Islet precursor cell (in vitro differentiated cells): ENCODE results near the gene CIRBP.
"Not testable (repeated sequence)": the region's sequence is repeated elsewhere in the genome, so short reads cannot be mapped to it uniquely, and the experiment has no call there.

Experiments
- DNase-seq: peaks from one replicate; pipeline ENCODE4 v3.0.0-alpha.2; 2018

The CIRBP gene

DNA sequence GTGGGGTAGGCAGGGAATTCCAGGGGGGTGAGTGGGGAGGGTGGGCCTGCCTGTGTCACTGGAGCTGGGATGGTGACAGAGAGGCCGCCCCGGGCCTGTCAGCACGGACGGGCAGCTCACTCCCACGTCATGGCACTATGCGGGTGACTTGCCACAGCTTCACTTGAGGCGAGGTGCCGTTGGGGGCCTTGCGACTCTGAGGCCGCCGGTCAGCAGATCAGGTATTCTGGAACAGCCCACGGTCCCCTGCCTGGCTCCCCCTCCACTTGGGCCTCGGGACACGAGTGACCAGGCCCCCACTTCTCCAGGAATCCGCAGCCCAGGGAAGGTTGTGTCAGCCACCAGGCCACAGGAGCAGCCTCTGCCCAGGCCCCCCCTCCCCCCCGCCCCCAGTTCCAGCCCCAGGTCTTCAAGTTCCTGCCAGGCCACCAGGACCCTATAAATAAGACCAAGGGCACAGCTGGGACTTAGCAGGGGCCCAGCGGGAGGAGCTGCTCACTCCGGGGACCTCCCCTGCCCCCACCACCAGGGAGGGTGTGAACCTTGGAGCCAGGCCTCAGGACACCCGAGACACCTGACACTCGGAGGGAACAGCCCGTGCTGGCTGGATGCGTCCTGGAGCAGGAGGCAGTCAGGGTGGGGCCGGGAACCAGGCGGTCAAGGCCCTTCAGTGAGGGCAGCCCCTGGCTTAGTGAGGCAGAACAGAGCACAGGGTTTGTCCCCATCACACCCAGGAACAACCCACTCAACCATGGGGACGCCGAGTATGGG, 23.5 kb upstream of the CIRBP start:
- DNase-seq: no peak

- not testable (repeated sequence) for DNase-seq
These were observed 22.7 kb upstream of the CIRBP start for GRCh38 chr19:1246265-1247087.

DNA sequence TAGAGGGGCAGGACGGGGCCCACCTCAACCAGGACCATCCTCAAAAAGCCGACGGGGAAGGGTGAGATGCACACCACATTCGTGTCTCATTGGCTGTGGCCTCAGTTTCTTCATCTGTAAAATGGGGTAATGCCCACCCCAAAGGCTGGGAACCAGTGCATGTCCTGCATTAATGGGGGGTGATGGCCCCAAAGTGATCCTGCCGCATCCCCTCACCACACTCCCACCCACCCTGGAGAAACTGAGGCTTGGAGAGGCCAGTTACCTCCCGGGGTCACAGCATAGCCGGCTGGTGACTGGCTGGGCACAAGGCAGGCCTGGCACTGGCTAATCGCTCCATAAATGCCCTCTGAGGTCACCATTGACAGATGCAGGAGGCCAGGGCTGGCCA, 21.4 kb upstream of the CIRBP start:
- no peak for DNase-seq

DNA sequence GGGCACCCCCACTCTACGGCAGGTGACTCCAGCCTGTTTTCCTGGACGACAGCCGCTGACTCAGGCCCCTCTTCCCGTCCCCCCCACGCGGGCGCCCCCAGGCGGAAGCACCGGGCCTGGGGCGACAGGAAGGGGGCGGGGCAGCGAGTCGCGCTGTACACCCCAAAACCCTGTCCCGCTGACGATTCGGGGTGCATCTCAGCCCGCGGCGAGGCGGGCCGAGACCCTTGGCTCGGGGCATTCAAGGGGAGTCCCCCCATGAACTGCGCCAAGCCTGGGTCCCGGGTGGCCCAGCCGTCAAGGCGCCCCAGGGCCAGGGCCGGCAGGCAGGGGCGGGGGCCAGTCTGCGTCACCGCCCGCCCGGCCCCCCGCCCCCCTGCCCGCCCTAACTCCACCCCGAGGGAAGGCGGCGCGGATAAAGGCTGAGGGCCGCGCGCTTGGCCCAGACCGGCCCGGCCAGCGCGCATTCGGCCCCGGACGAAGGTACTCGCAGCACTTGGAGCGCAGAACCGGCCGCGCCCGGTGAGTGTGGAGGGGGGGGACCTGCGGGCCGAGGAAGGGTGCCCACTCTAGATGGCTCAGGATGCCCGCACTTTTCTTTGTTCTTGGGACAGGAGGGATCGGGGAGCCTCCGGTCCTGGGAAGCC, 20.9 kb upstream of the CIRBP start, which contains the start of gene MIDN:
TSS of gene MIDN (plus strand) at position 445 of the 647 bp plus-strand sequence. CDS start 1,714 bp downstream, outside the sequence.
- DNase-seq: peak; percentile 89

DNA sequence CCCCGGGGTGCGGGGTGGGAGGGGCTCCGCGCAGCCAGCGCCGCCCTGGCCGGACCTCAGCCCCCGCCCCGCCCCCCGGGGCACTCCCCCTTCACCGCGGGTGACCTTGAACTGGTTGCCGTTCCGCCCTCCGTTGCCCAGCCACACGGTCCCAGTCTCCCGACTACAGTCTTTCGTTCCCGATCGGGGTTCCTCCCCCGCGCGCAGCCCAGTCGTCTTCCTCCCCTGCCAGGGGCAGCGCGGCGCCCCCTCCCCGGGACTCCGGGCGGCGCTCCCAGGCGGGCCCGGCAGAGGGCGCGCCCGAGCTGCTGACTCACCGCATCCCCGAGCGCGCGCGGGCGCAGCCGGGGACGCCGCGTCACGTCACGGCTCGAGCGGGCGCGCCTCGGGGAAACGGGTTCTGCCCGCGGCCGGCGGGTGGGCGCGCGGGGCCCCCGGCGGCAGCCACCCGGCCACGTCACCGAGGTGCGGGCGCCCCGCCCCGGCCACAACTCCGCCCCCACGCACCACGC, 20.3 kb upstream of the CIRBP start:
- peak; percentile 84 for DNase-seq

DNA sequence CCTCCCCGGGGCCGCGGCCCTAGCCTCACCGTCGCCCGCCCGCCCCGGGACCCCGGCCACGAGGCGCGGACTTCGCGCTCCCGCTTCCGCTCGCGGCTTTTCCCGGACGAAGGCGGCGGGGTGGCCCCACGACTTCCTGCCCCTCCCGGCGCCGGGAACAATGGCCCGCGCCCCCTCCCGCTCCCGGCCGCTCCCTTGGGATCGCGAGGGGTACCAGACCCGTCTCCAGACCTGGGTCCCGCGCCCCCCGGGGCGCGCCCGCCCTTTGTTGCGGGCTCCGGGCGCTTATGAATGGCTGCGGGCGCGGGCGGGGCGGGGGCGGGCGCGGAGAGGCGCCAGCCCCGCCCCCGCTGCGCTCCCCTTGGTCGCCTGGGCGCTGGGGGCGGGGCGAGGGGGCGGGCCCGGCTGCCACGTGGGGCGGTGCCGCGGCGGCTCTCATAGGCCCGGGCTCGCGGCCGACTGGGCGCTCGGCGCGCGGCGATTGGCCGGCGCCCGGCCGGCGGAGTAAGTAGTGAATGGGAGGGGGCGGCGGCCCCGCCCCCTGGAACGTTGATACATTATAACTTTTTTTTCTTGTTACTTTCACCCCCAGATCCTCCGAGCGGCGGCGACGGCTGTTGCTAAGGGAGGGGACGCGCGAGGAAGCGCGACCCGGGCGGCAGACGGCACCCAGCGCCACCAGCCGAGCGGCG, 19.7 kb upstream of the CIRBP start:
- peak; percentile 96 for DNase-seq

GRCh38 chr19:1249990-1250436, 19.1 kb upstream of the CIRBP start:
- no peak for DNase-seq

- peak; percentile 89 for DNase-seq
These were observed 18.5 kb upstream of the CIRBP start for GRCh38 chr19:1250437-1251260.

DNA sequence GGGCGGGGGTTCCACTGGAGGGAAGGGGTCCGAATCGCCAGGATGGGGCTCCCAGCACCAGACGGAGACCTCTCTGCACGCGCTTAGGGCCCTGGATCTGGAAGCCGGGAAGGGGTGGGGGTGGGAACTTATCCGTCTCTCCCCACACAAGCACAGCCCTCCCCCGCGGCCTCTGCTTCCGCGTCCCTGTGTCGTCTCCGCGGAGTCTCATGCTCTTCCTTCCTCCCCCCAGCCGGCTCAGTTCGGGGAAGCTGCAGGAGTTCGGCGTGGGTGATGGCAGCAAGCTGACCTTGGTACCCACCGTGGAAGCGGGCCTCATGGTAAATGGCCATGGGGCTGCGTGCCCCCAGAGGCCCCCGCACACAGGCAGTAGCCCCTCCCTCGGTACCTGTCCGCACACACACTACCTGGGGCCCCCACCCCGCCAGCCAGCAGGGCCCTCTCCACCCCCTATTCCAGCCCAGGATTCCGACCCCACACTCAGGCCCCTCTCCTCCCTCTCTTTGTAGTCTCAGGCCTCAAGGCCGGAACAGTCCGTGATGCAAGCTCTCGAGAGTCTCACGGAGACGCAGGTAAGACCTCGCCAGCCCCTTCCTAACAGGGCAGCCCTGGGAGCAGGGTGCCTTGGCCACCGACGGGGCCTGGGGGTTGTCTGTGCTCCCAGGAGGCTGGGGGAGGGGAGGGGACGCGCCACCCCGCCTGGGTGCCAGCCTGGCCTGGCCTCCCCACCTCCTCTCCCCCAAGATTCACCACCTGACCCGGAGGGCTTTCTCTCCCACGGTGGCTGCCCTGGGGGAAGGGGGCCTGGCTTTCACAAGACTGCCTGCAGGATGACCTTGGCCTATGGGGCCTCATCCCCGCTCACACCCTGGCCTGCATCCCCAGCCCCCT, 17.6 kb upstream of the CIRBP start:
- DNase-seq: no peak

DNA sequence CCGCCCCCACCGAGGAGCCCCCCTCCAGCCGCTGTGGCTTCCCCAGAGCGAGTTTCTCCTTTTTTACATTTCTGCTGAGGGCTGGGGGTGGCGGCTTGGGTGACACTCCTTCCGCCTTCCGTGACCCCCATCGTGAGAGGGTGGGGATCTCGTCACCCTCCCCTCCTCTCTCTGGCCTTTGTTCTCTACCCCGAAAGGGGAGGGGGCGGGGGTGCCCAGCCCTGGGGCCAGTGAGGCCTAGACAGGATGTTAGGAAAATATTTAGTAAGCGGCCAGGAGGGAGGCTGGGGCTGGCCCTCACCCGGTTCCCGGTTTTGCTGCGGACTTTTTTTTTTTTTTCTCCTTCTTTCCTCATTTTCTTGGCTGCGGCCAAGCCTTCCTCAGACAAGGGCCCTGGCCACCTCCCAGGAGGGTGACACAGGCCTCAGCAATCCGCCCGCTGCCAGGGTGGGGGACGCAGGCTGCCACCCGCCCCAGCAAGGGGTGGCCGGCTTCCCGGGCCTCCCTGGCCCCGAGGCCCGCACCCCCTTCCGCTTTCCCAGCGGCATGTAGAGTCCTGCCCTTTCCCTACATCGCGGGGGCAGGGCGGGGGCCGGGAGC, 16.8 kb upstream of the CIRBP start:
- no peak for DNase-seq

DNA sequence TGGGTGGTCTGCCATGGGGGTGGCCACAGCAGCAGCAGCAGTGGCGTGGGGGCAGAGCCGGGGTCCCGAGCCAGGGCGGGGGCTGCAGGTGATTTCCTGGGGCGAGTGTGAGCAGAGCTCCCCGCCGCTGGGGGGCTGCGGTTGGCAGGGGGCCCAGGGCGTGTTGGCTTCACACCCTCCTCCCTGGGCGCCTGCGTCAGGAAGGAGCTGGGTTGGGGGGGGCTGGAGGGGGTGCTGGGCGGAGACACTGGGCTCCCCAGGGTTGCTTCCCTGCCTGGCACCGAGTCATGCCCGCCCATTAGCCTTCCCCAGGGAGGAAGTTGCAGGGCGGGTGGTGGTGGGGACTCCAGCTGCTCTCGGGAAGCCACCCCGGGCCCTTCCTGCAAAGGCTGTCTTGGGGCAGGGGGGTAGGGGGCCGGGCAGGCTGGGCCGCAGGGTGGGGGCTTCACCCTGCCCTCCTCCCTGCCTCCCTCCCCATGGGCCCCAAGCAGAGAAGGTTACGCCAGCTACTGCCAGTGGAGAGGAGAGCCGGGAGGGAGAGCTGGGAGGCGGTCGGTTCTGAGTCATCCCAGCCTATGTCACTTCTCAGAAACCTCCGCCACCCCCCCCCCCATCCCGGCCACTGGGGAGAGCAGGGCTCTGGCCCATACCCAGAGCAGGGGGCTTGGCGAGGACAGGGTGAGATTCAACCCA, 16.2 kb upstream of the CIRBP start:
- DNase-seq: peak; percentile 87

DNA sequence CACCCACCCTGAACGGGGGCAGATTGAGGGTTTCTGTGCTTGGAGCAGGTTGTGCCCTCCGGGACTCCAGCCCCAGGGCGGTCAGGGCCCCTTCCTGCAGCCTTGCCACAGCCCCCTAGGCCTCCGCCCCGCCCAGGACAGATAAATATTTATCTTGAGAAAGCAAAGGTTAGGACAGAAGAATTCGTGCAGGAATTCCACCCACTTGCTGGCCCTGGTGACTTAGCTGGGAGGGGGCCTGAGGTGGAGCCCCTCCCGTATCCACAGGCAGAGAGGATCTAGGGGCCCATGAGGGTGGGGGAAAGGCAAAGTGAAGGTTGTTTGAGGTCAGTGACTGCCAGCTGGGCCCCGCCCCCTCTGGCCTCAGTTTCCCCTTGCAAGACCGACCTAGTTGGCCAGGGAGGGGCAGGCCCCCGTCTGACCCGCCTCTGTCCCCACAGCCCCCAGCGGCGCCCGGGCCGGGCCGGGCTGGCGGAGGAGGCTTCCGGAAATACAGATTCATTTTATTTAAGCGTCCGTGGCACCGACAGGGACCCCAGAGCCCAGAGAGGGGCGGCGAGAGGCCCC, 15.5 kb upstream of the CIRBP start:
- no peak for DNase-seq

DNA sequence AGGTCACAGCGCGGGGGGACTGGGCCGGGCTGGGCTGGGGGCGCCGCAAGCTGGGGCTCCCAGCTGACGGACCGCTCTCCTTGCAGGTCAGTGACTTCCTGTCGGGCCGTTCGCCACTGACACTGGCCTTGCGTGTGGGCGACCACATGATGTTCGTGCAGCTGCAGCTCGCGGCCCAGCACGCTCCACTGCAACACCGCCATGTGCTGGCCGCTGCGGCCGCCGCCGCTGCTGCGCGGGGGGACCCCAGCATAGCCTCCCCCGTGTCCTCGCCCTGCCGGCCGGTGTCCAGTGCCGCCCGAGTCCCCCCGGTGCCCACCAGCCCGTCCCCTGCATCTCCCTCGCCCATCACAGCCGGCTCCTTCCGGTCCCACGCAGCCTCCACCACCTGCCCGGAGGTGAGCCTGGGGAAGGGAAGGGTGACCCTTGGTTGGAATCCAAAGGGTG, 15.0 kb upstream of the CIRBP start:
- DNase-seq: no peak

GRCh38 chr19:1254530-1255185, 14.5 kb upstream of the CIRBP start:
- no peak for DNase-seq

GRCh38 chr19:1255186-1256161, 13.7 kb upstream of the CIRBP start:
- no peak for DNase-seq

GRCh38 chr19:1256646-1257474, 12.3 kb upstream of the CIRBP start:
- no peak for DNase-seq
